Gastrocnemius medialis (tissue), 4 donors: ENCODE results near the gene RGS13. TPM values are rescaled to one million over a fixed set of nuclear protein-coding genes. Genes with fewer than 3 reads are reported as not detected.

Experiments used
- ATAC-seq, 2 donors: fragments of 150-250 bp; one replicate each; pipeline ENCODE4 v1.9.1; 2016
- DNase-seq, 2 donors: peaks; one replicate each; pipeline ENCODE4 v3.0.0-alpha.2; 2019
- H3K27ac ChIP-seq, 4 donors: fragments of 200-600 bp; sonication (generic); 1 replicate in 1 of 4; 2 replicates in 3 of 4; pipeline ENCODE4 v1.5.1; 2016 to 2018; ENCODE audit warnings: mild to moderate bottlenecking in 2 of 4, moderate library complexity in 1 of 4
- H3K27me3 ChIP-seq, 3 donors: fragments of 200-600 bp; sonication (generic) in 2 of 3; 1 replicate in 1 of 3; 2 replicates in 2 of 3; pipeline versions ENCODE4 v1.5.1 to v1.6.0; 2016 to 2019; ENCODE audit warnings: mild to moderate bottlenecking in 1 of 3, moderate library complexity in 1 of 3
- H3K36me3 ChIP-seq, 2 donors: fragments of 200-600 bp; sonication (generic) in 1 of 2; one replicate each; pipeline ENCODE4 v1.5.1; 2017 to 2018
- H3K4me1 ChIP-seq, 2 donors: fragments of 200-600 bp; sonication (generic) in 1 of 2; one replicate each; pipeline ENCODE4 v1.5.1; 2016 to 2017; ENCODE audit warnings: mild to moderate bottlenecking in 2 of 2
- H3K4me3 ChIP-seq, 4 donors: fragments of 200-600 bp; sonication (generic) in 3 of 4; 1 replicate in 1 of 4; 2 replicates in 3 of 4; pipeline ENCODE4 v1.5.1; 2016 to 2019; ENCODE audit warnings: mild to moderate bottlenecking in 2 of 4
- H3K9me3 ChIP-seq, 3 donors: fragments of 200-600 bp; sonication (generic) in 2 of 3; 1 replicate in 1 of 3; 2 replicates in 2 of 3; pipeline ENCODE4 v1.5.1; 2016 to 2019
- CTCF ChIP-seq, 5 experiments: fragments of 450-650 bp in 3 of 5; fragments of 200-600 bp in 2 of 5; sonication (generic) in 2 of 5; IDR thresholded peaks in 4 of 5; conservative IDR thresholded peaks in 1 of 5; 1 replicate in 4 of 5; 2 replicates in 1 of 5; pipeline ENCODE4 v1.5.1; 2016 to 2019; ENCODE audit warnings: antibody characterized with exemption in 5 of 5, mild to moderate bottlenecking in 3 of 5, moderate library complexity in 3 of 5
- POLR2A ChIP-seq, 2 donors: fragments of 450-650 bp; IDR thresholded peaks; one replicate each; pipeline ENCODE4 v1.6.1; 2017; ENCODE audit warnings: antibody characterized with exemption in 2 of 2, mild to moderate bottlenecking in 2 of 2, moderate library complexity in 2 of 2
- in situ Hi-C, 4 donors: fragments of 200-750 bp; cut with MboI; loops; one replicate each; pipeline versions ENCODE4 v1.15.0 to v1.8.0; 2017; ENCODE audit warnings: low sequenced_read_pairs in 4 of 4
- intact Hi-C: fragments of 100-400 bp; cut with DNase I; formaldehyde crosslinking; loops from one replicate; pipeline ENCODE4 v1.15.1; 2023; ENCODE audit warnings: low total_unique reads
- total RNA-seq, 4 donors: library from RNA; depleted of rRNA; stranded (reverse); fragments of >200 nt; gene quantifications; one replicate each; pipeline versions ENCODE4 v1.1.0 to v1.2.3, GENCODE V29; 2016

The RGS13 gene
- total RNA-seq, 4 donors from 2014 or later = not detected

GRCh38 chr1:192601143-192601542, 34.8 kb upstream of the RGS13 start:
- Histone ChIP-seq H3K4me3 (no peak overlapping the region), H3K9me3 (no peaks in the 10 kb centered on the region), H3K36me3 (no peaks in the 10 kb centered on the region), H3K4me1 (peaks cover 0 to 3% of the 10 kb centered on the region in 2 donors), H3K27ac (no peak overlapping the region), H3K27me3 (no peaks in the 10 kb centered on the region)
- TF ChIP-seq POLR2A (IDR thresholded peaks at IDR 0.05) = no peak
- TF ChIP-seq CTCF (IDR thresholded peaks at IDR 0.05 in 4 of 5, conservative IDR thresholded peaks at IDR 0.05 in 1 of 5) = no peak
- ATAC-seq (no peak), DNase-seq (no peak)
- in situ Hi-C loops (loop anchor here in 3 of 4 donors (5.0 to 10.0 kb wide), 2 partner anchors 124 to 126 kb away; no protein-coding TSS in a partner anchor), intact Hi-C loops (no loop called here)

- in situ Hi-C loops = loop anchor here in 3 of 4 donors (5.0 to 10.0 kb wide), 2 partner anchors 124 to 127 kb away; no protein-coding TSS in a partner anchor
Measured at GRCh38 chr1:192601567-192601966, 34.4 kb upstream of the RGS13 start.

GRCh38 chr1:192602757-192603156, 33.2 kb upstream of the RGS13 start:
- no peak overlapping the region for H3K27ac ChIP-seq
- intact Hi-C loops = no loop called here
- TF ChIP-seq CTCF (IDR thresholded peaks at IDR 0.05 in 4 of 5, conservative IDR thresholded peaks at IDR 0.05 in 1 of 5) (no peak), POLR2A (IDR thresholded peaks at IDR 0.05) (no peak)

More at GRCh38 chr1:192601567-192601966, 34.4 kb upstream of the RGS13 start:
- Histone ChIP-seq H3K36me3 (no peaks in the 10 kb centered on the region), H3K4me1 (peaks cover 0 to 3% of the 10 kb centered on the region in 2 donors), H3K9me3 (no peaks in the 10 kb centered on the region), H3K27me3 (no peaks in the 10 kb centered on the region), H3K4me3 (no peak overlapping the region), H3K27ac (no peak overlapping the region)
- DNase-seq (no peak), ATAC-seq (no peak)
- TF ChIP-seq POLR2A (IDR thresholded peaks at IDR 0.05) (no peak), CTCF (IDR thresholded peaks at IDR 0.05 in 4 of 5, conservative IDR thresholded peaks at IDR 0.05 in 1 of 5) (no peak)
- intact Hi-C loops = no loop called here

DNA sequence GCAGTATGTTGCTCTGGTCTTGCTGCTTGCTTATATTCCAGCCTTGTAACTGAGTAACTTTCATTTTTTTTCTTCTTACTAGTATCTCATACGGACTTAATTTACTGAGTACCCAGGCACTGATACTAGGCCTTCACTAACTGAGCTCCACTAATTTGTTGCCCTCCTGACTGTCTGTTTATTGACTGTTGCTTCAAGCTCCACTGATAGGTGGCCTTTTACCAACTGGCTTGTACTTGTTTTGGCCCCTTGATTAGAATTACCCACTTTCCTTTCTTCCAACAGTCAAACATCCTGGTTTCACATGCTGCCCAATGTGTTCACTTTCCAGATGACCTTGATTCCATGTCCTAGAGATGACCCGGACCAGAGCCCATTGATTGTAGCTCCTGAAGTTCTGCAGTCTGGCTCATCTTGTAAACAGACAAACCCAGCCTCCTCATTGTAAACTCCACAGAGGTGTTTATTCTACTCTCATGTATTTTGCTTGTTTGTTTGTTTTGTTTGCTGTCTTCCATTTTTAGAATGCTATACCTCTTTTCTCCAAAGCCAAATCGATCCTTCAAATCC, 32.6 kb upstream of the RGS13 start:
- Histone ChIP-seq H3K4me3 (no peak overlapping the region), H3K27me3 (no peaks in the 10 kb centered on the region), H3K36me3 (no peaks in the 10 kb centered on the region), H3K9me3 (no peaks in the 10 kb centered on the region), H3K27ac (no peak overlapping the region), H3K4me1 (peaks cover 0 to 3% of the 10 kb centered on the region in 2 donors)
- in situ Hi-C loops = loop anchor here in 3 of 4 donors (5.0 to 10.0 kb wide), 2 partner anchors 126 to 129 kb away; no protein-coding TSS in a partner anchor
- no peak for ATAC-seq
- TF ChIP-seq POLR2A (IDR thresholded peaks at IDR 0.05) (no peak), CTCF (IDR thresholded peaks at IDR 0.05 in 4 of 5, conservative IDR thresholded peaks at IDR 0.05 in 1 of 5) (no peak)
- DNase-seq = no peak
- intact Hi-C loops = no loop called here

More at GRCh38 chr1:192602757-192603156, 33.2 kb upstream of the RGS13 start:
- no peaks in the 10 kb centered on the region for H3K9me3 ChIP-seq
- H3K4me1 ChIP-seq = peaks cover 0 to 3% of the 10 kb centered on the region in 2 donors
- no peak overlapping the region for H3K4me3 ChIP-seq
- no peaks in the 10 kb centered on the region for H3K27me3 ChIP-seq
- H3K36me3 ChIP-seq = no peaks in the 10 kb centered on the region
- DNase-seq = no peak
- ATAC-seq = no peak
- in situ Hi-C loops = loop anchor here in 3 of 4 donors (5.0 to 10.0 kb wide), 2 partner anchors 125 to 128 kb away; no protein-coding TSS in a partner anchor
